Loucy (cell line): ENCODE data around the gene PCCB.

Source experiments
- H2AFZ ChIP-seq: fragments of 200-600 bp; sonication (generic); 2 replicates; pipeline ENCODE4 v1.6.0; 2016; ENCODE audit warnings: antibody characterized with exemption, mild to moderate bottlenecking, low read length, moderate library complexity
- H3F3A ChIP-seq: fragments of 200-600 bp; 2 replicates; pipeline ENCODE4 v1.6.0; 2016; ENCODE audit warnings: antibody characterized with exemption, low read depth, mild to moderate bottlenecking
- H3K27me3 ChIP-seq: fragments of 200-600 bp; sonication (generic); 2 replicates; pipeline ENCODE4 v1.6.1; 2014; ENCODE audit warnings: low read length, mild to moderate bottlenecking; ENCODE audit not compliant: insufficient read depth, poor library complexity, severe bottlenecking
- H3K36me3 ChIP-seq: fragments of 200-600 bp; sonication (generic); 2 replicates; pipeline ENCODE4 v1.6.1; 2016; ENCODE audit warnings: low read length; ENCODE audit not compliant: insufficient read depth
- H3K4me1 ChIP-seq: fragments of 200-600 bp; sonication (generic); 2 replicates; pipeline ENCODE4 v1.5.1; 2014; ENCODE audit warnings: low read length, mild to moderate bottlenecking; ENCODE audit not compliant: insufficient read depth, poor library complexity, severe bottlenecking
- H3K4me2 ChIP-seq: fragments of 200-600 bp; sonication (generic); 2 replicates; pipeline ENCODE4 v1.6.0; 2014; ENCODE audit warnings: antibody characterized with exemption, low read length, low read depth, mild to moderate bottlenecking; ENCODE audit not compliant: poor library complexity, severe bottlenecking
- H3K4me3 ChIP-seq: fragments of 200-600 bp; sonication (generic); 2 replicates; pipeline ENCODE4 v1.5.1; 2014; ENCODE audit warnings: low read length, mild to moderate bottlenecking, mixed read lengths; ENCODE audit not compliant: poor library complexity, severe bottlenecking
- H3K79me2 ChIP-seq: fragments of 200-600 bp; sonication (generic); 2 replicates; pipeline ENCODE4 v1.6.1; 2014; ENCODE audit warnings: low read length; ENCODE audit not compliant: insufficient read depth
- H3K9ac ChIP-seq: fragments of 200-600 bp; sonication (generic); 2 replicates; pipeline ENCODE4 v1.6.0; 2014; ENCODE audit warnings: mild to moderate bottlenecking, low read depth, low read length, moderate library complexity; ENCODE audit not compliant: poor library complexity, severe bottlenecking
- H3K9me2 ChIP-seq: fragments of 200-600 bp; sonication (generic); replicated peaks from 2 replicates; pipeline ENCODE4 v1.6.1; 2016; ENCODE audit warnings: low read depth, low read length, mixed read lengths
- H3K9me3 ChIP-seq: fragments of 200-600 bp; sonication (generic); 2 replicates; pipeline ENCODE4 v1.6.1; 2014; ENCODE audit warnings: mild to moderate bottlenecking, antibody characterized with exemption, low read length, low read depth; ENCODE audit not compliant: insufficient read depth
- H4K20me1 ChIP-seq: fragments of 200-600 bp; sonication (generic); 2 replicates; pipeline ENCODE4 v1.6.0; 2014; ENCODE audit warnings: antibody characterized with exemption, low read length, mild to moderate bottlenecking; ENCODE audit not compliant: insufficient read depth, poor library complexity, severe bottlenecking
- CTCF ChIP-seq: fragments of 200-600 bp; sonication (generic); conservative IDR thresholded peaks from 2 replicates; pipeline ENCODE4 v1.5.1; 2014; ENCODE audit warnings: mild to moderate bottlenecking, antibody characterized with exemption, low read length
- EZH2phosphoT487 ChIP-seq: fragments of 200-600 bp; IDR thresholded peaks from 2 replicates; pipeline ENCODE4 v1.6.1; 2018; ENCODE audit warnings: antibody characterized with exemption, mild to moderate bottlenecking, moderate library complexity, borderline replicate concordance

Gene PCCB

GRCh38 chr3:136336329-136337100, 86.4 kb downstream of the PCCB start:
- Histone ChIP-seq H2AFZ (no peak overlapping the region), H3K9ac (no peak overlapping the region), H3K4me1 (no peaks in the 10 kb centered on the region), H3K36me3 (peaks cover 84% of the 10 kb centered on the region), H3K79me2 (no peaks in the 10 kb centered on the region), H4K20me1 (no peaks in the 10 kb centered on the region), H3K27me3 (no peaks in the 10 kb centered on the region), H3F3A (no peaks in the 10 kb centered on the region), H3K4me3 (no peak overlapping the region), H3K9me3 (no peaks in the 10 kb centered on the region), H3K9me2 (no peaks in the 10 kb centered on the region), H3K4me2 (no peak overlapping the region)
- TF ChIP-seq EZH2phosphoT487 = no peak
- TF ChIP-seq CTCF = no peak

- H3K4me2 ChIP-seq = no peak overlapping the region
- H3K9ac ChIP-seq = no peak overlapping the region
- peaks cover 58% of the 10 kb centered on the region for H3K36me3 ChIP-seq
- H4K20me1 ChIP-seq = no peaks in the 10 kb centered on the region
- no peaks in the 10 kb centered on the region for H3K9me3 ChIP-seq
- H3F3A ChIP-seq = no peaks in the 10 kb centered on the region
- H3K27me3 ChIP-seq = no peaks in the 10 kb centered on the region
- H3K4me3 ChIP-seq = no peak overlapping the region
- no peaks in the 10 kb centered on the region for H3K79me2 ChIP-seq
- H2AFZ ChIP-seq = no peak overlapping the region
- H3K9me2 ChIP-seq = no peaks in the 10 kb centered on the region
- H3K4me1 ChIP-seq = no peaks in the 10 kb centered on the region
- TF ChIP-seq EZH2phosphoT487 (no peak), CTCF (no peak)
Measured at GRCh38 chr3:136343446-136343845, 93.3 kb downstream of the PCCB start.

- Histone ChIP-seq H3K4me1 (no peaks in the 10 kb centered on the region), H3K9me2 (no peaks in the 10 kb centered on the region), H3K4me3 (no peak overlapping the region), H3K36me3 (peaks cover 57% of the 10 kb centered on the region; the same call in 1 of the 2 replicates), H3K27me3 (no peaks in the 10 kb centered on the region), H2AFZ (no peak overlapping the region), H3K9me3 (no peaks in the 10 kb centered on the region), H3K79me2 (no peaks in the 10 kb centered on the region), H3K9ac (no peak overlapping the region), H3K4me2 (no peak overlapping the region), H3F3A (no peaks in the 10 kb centered on the region), H4K20me1 (no peaks in the 10 kb centered on the region)
- TF ChIP-seq CTCF (no peak), EZH2phosphoT487 (no peak)
Measured at GRCh38 chr3:136343873-136344555, 93.9 kb downstream of the PCCB start.
